GM19468 (cell line): ENCODE results near the gene TNS2.

Experiments
- ATAC-seq: cut with Tn5 transposase; IDR thresholded peaks from one replicate; pipeline ENCODE4 v1.9.1; 2021; ENCODE audit warnings: mild to moderate bottlenecking, moderate library complexity, moderate number of reproducible peaks; ENCODE audit not compliant: unreplicated experiment; ENCODE audit errors: extremely low read depth

TNS2 gene

GRCh38 chr12:53055471-53056266, 5.8 kb downstream of the TNS2 start:
- no peak for ATAC-seq

- no peak for ATAC-seq
Observed at GRCh38 chr12:53056296-53056695, 6.4 kb downstream of the TNS2 start.

GRCh38 chr12:53056901-53057300, 7.0 kb downstream of the TNS2 start:
- ATAC-seq = no peak

- ATAC-seq = no peak
Observed at GRCh38 chr12:53057816-53058500, 8.1 kb downstream of the TNS2 start.

GRCh38 chr12:53058674-53059433, 9.0 kb downstream of the TNS2 start:
- no peak for ATAC-seq

GRCh38 chr12:53059434-53060063, 9.7 kb downstream of the TNS2 start:
- no peak for ATAC-seq

- no peak for ATAC-seq
Observed at GRCh38 chr12:53060064-53060720, 10.3 kb downstream of the TNS2 start.

GRCh38 chr12:53060721-53061276, 10.9 kb downstream of the TNS2 start:
- no peak for ATAC-seq

- no peak for ATAC-seq
Observed at GRCh38 chr12:53061404-53062010, 11.6 kb downstream of the TNS2 start.

- no peak for ATAC-seq
Observed at GRCh38 chr12:53062011-53062961, 12.4 kb downstream of the TNS2 start.

- no peak for ATAC-seq
Observed at GRCh38 chr12:53062977-53063707, 13.3 kb downstream of the TNS2 start.

GRCh38 chr12:53063708-53064612, 14.1 kb downstream of the TNS2 start:
- ATAC-seq = no peak

- ATAC-seq = no peak
Observed at GRCh38 chr12:53064613-53065436, 15.0 kb downstream of the TNS2 start.

GRCh38 chr12:53065470-53065869, 15.6 kb downstream of the TNS2 start:
- no peak for ATAC-seq

GRCh38 chr12:53065975-53066931, 16.4 kb downstream of the TNS2 start:
- no peak for ATAC-seq
